ENCODE data around the gene PTPRD. TPM values are rescaled to one million over a fixed set of nuclear protein-coding genes. Genes with fewer than 3 reads are reported as not detected.
A peak's percentile ranks its signal among the peaks of the same experiment; 100 is the strongest.

PTPRD gene
- total RNA-seq, 1 donor from 2014 or later, result 197 TPM

GRCh38 chr9:8733131-8733954 lies 1879.5 kb downstream of the PTPRD start:
- H3K4me1 Mint-ChIP-seq (ENCODE audit: unreplicated experiment), result peaks cover 34% of the 10 kb centered on the region
- DNase-seq (ENCODE audit: extremely low spot score, unreplicated experiment), result no peak
- H3K36me3 Mint-ChIP-seq, result peaks cover 15% of the 10 kb centered on the region
- no peaks in the 10 kb centered on the region for H3K9me3 Mint-ChIP-seq
- TF ChIP-seq CTCF (conservative IDR thresholded peaks at IDR 0.05), result no peak
- no peaks in the 10 kb centered on the region for H3K27me3 Mint-ChIP-seq
- H3K27ac Mint-ChIP-seq, result no peak overlapping the region
- peak overlapping the region; percentile 25 for H3K4me3 Mint-ChIP-seq

GRCh38 chr9:8732367-8733075 lies 1880.3 kb downstream of the PTPRD start:
- no peak for DNase-seq (ENCODE audit: extremely low spot score, unreplicated experiment)
- Mint-ChIP-seq H3K4me1 (ENCODE audit: unreplicated experiment) (peaks cover 34% of the 10 kb centered on the region), H3K4me3 (no peak overlapping the region), H3K27me3 (no peaks in the 10 kb centered on the region), H3K36me3 (peaks cover 15% of the 10 kb centered on the region), H3K9me3 (no peaks in the 10 kb centered on the region), H3K27ac (no peak overlapping the region)
- TF ChIP-seq CTCF (conservative IDR thresholded peaks at IDR 0.05), result no peak

- Mint-ChIP-seq H3K4me3 (no peak overlapping the region), H3K27ac (no peak overlapping the region), H3K4me1 (ENCODE audit: unreplicated experiment) (peaks cover 30% of the 10 kb centered on the region), H3K9me3 (no peaks in the 10 kb centered on the region), H3K27me3 (no peaks in the 10 kb centered on the region), H3K36me3 (peaks cover 15% of the 10 kb centered on the region)
- DNase-seq (ENCODE audit: extremely low spot score, unreplicated experiment), result no peak
- no peak for TF ChIP-seq CTCF (conservative IDR thresholded peaks at IDR 0.05)
These were observed 1882.2 kb downstream of the PTPRD start for GRCh38 chr9:8730618-8731017.

- Mint-ChIP-seq H3K27me3 (no peaks in the 10 kb centered on the region), H3K36me3 (peaks cover 10% of the 10 kb centered on the region), H3K4me1 (ENCODE audit: unreplicated experiment) (peaks cover 25% of the 10 kb centered on the region), H3K4me3 (no peak overlapping the region), H3K9me3 (no peaks in the 10 kb centered on the region), H3K27ac (no peak overlapping the region)
- no peak for TF ChIP-seq CTCF (conservative IDR thresholded peaks at IDR 0.05)
- no peak for DNase-seq (ENCODE audit: extremely low spot score, unreplicated experiment)
These were observed 1883.9 kb downstream of the PTPRD start for GRCh38 chr9:8728910-8729309.

- DNase-seq (ENCODE audit: extremely low spot score, unreplicated experiment), result no peak
- Mint-ChIP-seq H3K4me3 (no peak overlapping the region), H3K27me3 (no peaks in the 10 kb centered on the region), H3K27ac (no peak overlapping the region), H3K9me3 (no peaks in the 10 kb centered on the region), H3K36me3 (peaks cover 10% of the 10 kb centered on the region), H3K4me1 (ENCODE audit: unreplicated experiment) (peaks cover 20% of the 10 kb centered on the region)
- TF ChIP-seq CTCF (conservative IDR thresholded peaks at IDR 0.05), result no peak
These were observed 1885.6 kb downstream of the PTPRD start for GRCh38 chr9:8727191-8727590.
